PC-3 (cell line): ENCODE data around the gene ACOX1.

Experiments used
- EZH2phosphoT487 ChIP-seq: fragments of 300-600 bp; sonication (generic); IDR thresholded peaks from 2 replicates; pipeline ENCODE4 v1.6.1; 2018; ENCODE audit warnings: mild to moderate bottlenecking, antibody characterized with exemption, low read length, borderline replicate concordance
- TF ChIP-seq, protein P1 (sequence below): fragments of 300-600 bp; sonication (generic); conservative IDR thresholded peaks from 2 replicates; pipeline ENCODE4 v1.5.1; 2017; ENCODE audit warnings: antibody characterized with exemption, low read depth, mild to moderate bottlenecking, low read length

DNA sequence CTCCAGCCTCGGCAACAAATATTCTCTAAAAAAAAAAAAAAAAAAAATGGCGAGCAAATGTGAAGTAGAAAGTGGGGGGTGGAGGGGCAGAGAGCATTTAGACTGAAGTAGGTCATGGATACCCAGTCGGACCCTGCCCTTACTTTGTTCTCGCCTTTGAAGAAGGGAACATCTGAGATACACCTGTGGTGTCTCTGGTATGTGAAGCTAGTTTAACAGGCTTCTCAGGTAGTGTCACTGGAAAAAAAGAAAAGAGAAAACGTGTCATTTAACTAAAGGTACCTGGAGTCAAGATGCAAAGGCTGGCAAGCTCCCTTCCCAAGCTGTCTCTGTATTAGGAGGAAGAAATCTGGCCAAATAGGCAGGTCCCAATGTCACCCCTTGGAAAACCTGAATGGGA is 46.1 kb downstream of the ACOX1 start:
- TF ChIP-seq, protein P1, sequence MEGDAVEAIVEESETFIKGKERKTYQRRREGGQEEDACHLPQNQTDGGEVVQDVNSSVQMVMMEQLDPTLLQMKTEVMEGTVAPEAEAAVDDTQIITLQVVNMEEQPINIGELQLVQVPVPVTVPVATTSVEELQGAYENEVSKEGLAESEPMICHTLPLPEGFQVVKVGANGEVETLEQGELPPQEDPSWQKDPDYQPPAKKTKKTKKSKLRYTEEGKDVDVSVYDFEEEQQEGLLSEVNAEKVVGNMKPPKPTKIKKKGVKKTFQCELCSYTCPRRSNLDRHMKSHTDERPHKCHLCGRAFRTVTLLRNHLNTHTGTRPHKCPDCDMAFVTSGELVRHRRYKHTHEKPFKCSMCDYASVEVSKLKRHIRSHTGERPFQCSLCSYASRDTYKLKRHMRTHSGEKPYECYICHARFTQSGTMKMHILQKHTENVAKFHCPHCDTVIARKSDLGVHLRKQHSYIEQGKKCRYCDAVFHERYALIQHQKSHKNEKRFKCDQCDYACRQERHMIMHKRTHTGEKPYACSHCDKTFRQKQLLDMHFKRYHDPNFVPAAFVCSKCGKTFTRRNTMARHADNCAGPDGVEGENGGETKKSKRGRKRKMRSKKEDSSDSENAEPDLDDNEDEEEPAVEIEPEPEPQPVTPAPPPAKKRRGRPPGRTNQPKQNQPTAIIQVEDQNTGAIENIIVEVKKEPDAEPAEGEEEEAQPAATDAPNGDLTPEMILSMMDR: no peak
- TF ChIP-seq EZH2phosphoT487: no peak
